ENCODE data around the gene HRCT1.

- TF ChIP-seq CTCF (IDR thresholded peaks at IDR 0.05) (no peak), POLR2A (IDR thresholded peaks at IDR 0.05) (no peak)
Observed at GRCh38 chr9:35940458-35941407, 34.7 kb downstream of the HRCT1 start.

Measured in testis (tissue), 2 donors.